ENCODE results near the gene CTSZ. TPM values are rescaled to one million over a fixed set of nuclear protein-coding genes. Genes with fewer than 3 reads are reported as not detected.

The CTSZ gene
- total and polyA plus RNA-seq, 2 of the 8 experiments (the other 6 are each of a cell fraction or from before 2014, with no cell fraction given), result 32.8 to 34.0 TPM

DNA sequence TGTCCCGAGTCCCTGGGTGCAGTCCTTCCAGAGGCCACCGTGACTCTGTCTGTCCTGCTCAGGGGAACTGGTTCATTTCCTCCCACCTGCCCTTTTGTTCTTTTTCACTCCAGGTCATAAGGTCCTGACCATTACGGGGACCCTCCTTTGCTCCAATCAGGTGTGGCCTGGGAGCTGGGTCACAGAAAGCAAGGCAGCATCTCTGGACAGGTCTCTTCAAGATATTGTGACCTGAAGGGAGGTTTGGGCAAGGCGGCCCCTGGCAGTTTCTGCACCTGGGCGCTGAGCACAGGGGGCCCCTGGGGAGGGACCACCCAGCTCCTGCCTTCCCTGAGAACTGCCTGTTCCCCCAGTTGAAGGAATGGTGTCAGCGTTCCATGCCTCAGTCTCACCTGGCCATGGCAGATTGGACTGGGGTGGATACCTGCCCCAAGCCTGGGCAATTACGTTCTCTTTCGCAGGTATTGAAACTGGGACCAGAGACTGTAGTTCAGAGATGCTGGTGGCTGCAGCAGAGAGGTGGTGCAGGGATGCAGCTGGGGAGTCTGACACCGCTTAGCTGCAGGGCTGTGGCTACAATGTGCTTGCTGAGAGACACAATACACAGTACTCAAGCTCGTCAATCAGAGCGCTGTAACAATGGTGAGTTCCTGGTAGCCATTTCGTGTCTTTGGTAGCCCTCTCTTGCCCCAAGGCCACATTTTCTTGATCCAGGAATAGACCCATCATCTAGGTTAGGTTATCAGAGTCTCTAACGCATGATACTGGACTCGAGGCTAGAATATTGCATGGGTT is 41.6 kb downstream of the CTSZ start:
- H2AFZ ChIP-seq (ENCODE audit: low read length), result no peak overlapping the region; the same call in 1 of the 2 replicates
- no peak overlapping the region for H4K91ac ChIP-seq (replicated peaks; ENCODE audit: insufficient read length, low read length)
- no peak overlapping the region for H4K8ac ChIP-seq (ENCODE audit: extremely low read depth, insufficient read depth, low read length)
- H3K56ac ChIP-seq (replicated peaks; ENCODE audit: insufficient read length, low read depth, low read length), result no peak overlapping the region
- no peak overlapping the region for H2BK120ac ChIP-seq (replicated peaks; ENCODE audit: low read depth, low read length)
- H2BK12ac ChIP-seq (ENCODE audit: low read depth, low read length), result no peak overlapping the region
- H2BK5ac ChIP-seq (ENCODE audit: low read depth, low read length), result no peak overlapping the region
- no peak overlapping the region for H4K5ac ChIP-seq (ENCODE audit: insufficient read length, low read depth, low read length)
- DNase-seq (ENCODE audit: low read depth in 1 of 2, low spot score in 2 of 2) (no peak), FAIRE-seq (no peak)
- ChIA-PET CTCF (ENCODE audit: partially characterized antibody) (no interaction called here), POLR2A (ENCODE audit: partially characterized antibody) (no interaction called here)
- H3K4me2 ChIP-seq (ENCODE audit: insufficient read depth in 1 of 2, low read depth in 2 of 2, low read length in 2 of 2), result no peak overlapping the region
- no peaks in the 10 kb centered on the region for H4K20me1 ChIP-seq (replicated peaks in 1 of 2; ENCODE audit: control insufficient read depth in 1 of 2, insufficient read depth in 2 of 2, low read length in 2 of 2)
- no peak overlapping the region for H3K14ac ChIP-seq (ENCODE audit: insufficient read length)
- no peaks in the 10 kb centered on the region for H3K23me2 ChIP-seq (ENCODE audit: low read depth, low read length)
- H3K4ac ChIP-seq (replicated peaks; ENCODE audit: insufficient read length, low read depth, low read length), result no peak overlapping the region
- TF ChIP-seq SUZ12 (IDR thresholded peaks at IDR 0.05; ENCODE audit: low read length) (no peak), JUN (IDR thresholded peaks at IDR 0.05; ENCODE audit: low read depth, low read length) (no peak), NANOG (IDR thresholded peaks at IDR 0.05; ENCODE audit: insufficient read depth, low read depth, low read length, poor library complexity, severe bottlenecking) (peak; percentile 81)
- TF ChIP-seq, protein P1, sequence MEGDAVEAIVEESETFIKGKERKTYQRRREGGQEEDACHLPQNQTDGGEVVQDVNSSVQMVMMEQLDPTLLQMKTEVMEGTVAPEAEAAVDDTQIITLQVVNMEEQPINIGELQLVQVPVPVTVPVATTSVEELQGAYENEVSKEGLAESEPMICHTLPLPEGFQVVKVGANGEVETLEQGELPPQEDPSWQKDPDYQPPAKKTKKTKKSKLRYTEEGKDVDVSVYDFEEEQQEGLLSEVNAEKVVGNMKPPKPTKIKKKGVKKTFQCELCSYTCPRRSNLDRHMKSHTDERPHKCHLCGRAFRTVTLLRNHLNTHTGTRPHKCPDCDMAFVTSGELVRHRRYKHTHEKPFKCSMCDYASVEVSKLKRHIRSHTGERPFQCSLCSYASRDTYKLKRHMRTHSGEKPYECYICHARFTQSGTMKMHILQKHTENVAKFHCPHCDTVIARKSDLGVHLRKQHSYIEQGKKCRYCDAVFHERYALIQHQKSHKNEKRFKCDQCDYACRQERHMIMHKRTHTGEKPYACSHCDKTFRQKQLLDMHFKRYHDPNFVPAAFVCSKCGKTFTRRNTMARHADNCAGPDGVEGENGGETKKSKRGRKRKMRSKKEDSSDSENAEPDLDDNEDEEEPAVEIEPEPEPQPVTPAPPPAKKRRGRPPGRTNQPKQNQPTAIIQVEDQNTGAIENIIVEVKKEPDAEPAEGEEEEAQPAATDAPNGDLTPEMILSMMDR (IDR thresholded peaks at IDR 0.05; ENCODE audit: control extremely low read depth in 1 of 3, insufficient read depth in 1 of 3, low read depth in 1 of 3, low read length in 3 of 3), result no peak
- H2BK20ac ChIP-seq (ENCODE audit: low read length), result no peak overlapping the region
- H2AK5ac ChIP-seq (ENCODE audit: low read depth, low read length), result no peak overlapping the region
- H3K79me1 ChIP-seq (ENCODE audit: low read depth, low read length), result no peaks in the 10 kb centered on the region
- no peak overlapping the region for H3K27ac ChIP-seq (ENCODE audit: low read depth, low read length)
- H3K79me2 ChIP-seq (ENCODE audit: control insufficient read depth in 1 of 2, insufficient read depth in 2 of 2, low read length in 2 of 2), result no peaks in the 10 kb centered on the region
- no peaks in the 10 kb centered on the region for H3K9me3 ChIP-seq (ENCODE audit: insufficient read depth in 2 of 2, low read depth in 1 of 2, low read length in 1 of 2)
- no peak overlapping the region for H3K9ac ChIP-seq (replicated peaks in 1 of 4; ENCODE audit: extremely low read depth in 1 of 4, low read depth in 3 of 4, low read length in 3 of 4)
- no peaks in the 10 kb centered on the region for H3K36me3 ChIP-seq (ENCODE audit: control insufficient read depth in 2 of 4, insufficient read depth in 4 of 4, low read length in 3 of 4)
- WGBS, 2 experiments (ENCODE audit: extremely low coverage in 1 of 2, insufficient coverage in 1 of 2, insufficient read length in 1 of 2, insufficient replicate concordance in 2 of 2, low coverage in 1 of 2, low lambda C conversion rate in 2 of 2, missing lambda C conversion rate in 1 of 2), result 75% methylated on average over 14 of the region's 14 CpGs; no CpG with 5 or more reads in 1 of the 2 experiments
- no peak overlapping the region for H3K18ac ChIP-seq (ENCODE audit: extremely low read depth, low read length)
- no peak overlapping the region for H2BK15ac ChIP-seq (ENCODE audit: low read length)
- no peak overlapping the region for H3K23ac ChIP-seq (ENCODE audit: insufficient read length)
- H3K4me1 ChIP-seq (replicated peaks in 1 of 4; ENCODE audit: control insufficient read depth in 3 of 4, insufficient read depth in 4 of 4, low read length in 3 of 4), result peaks cover 0 to 7% (median 0%) of the 10 kb centered on the region in 4 experiments; a peak in 2 of 7 replicates
- no peak overlapping the region for H3K4me3 ChIP-seq (ENCODE audit: extremely low read depth in 1 of 4, insufficient read depth in 2 of 4, low read depth in 3 of 4, low read length in 4 of 4)
- H3K27me3 ChIP-seq (replicated peaks in 1 of 4; ENCODE audit: control insufficient read depth in 3 of 4, extremely low read depth in 1 of 4, insufficient read depth in 3 of 4, low read length in 3 of 4), result no peaks in the 10 kb centered on the region; a peak in 1 of 7 replicates

All from H1 (cell line).